IPS-20b (cell line): ENCODE measurements around the gene DCAF15.

Experiments used
- H3K27ac ChIP-seq: one replicate; pipeline ENCODE4 v1.5.1; 2013; ENCODE audit warnings: low read length
- H3K27me3 ChIP-seq: 2 replicates; pipeline ENCODE4 v1.6.1; 2013; ENCODE audit warnings: mild to moderate bottlenecking, low read length, inconsistent platforms; ENCODE audit not compliant: insufficient read depth
- H3K36me3 ChIP-seq: 2 replicates; pipeline ENCODE4 v1.6.1; 2013; ENCODE audit warnings: low read depth, mild to moderate bottlenecking, inconsistent platforms, low read length, moderate library complexity; ENCODE audit not compliant: insufficient read depth
- H3K4me1 ChIP-seq: 2 replicates; pipeline ENCODE4 v1.6.1; 2013; ENCODE audit warnings: mild to moderate bottlenecking, control low read depth, inconsistent platforms, low read length, moderate library complexity; ENCODE audit not compliant: insufficient read depth
- H3K4me3 ChIP-seq: 2 replicates; pipeline ENCODE4 v1.5.1; 2013; ENCODE audit warnings: mild to moderate bottlenecking, low read length, inconsistent platforms
- H3K9ac ChIP-seq: 2 replicates; pipeline ENCODE4 v1.6.1; 2013; ENCODE audit warnings: low read depth, mild to moderate bottlenecking, inconsistent platforms, low read length, moderate library complexity
- H3K9me3 ChIP-seq: 2 replicates; pipeline ENCODE4 v1.6.1; 2013; ENCODE audit warnings: mild to moderate bottlenecking, low read depth, low read length, inconsistent platforms; ENCODE audit not compliant: insufficient read depth

The DCAF15 gene

GRCh38 chr19:13952154-13952930 is at the start of gene DCAF15:
Gene DCAF15, plus strand, starts transcription at chr19:13952509. Its CDS starts 4 bp downstream, at chr19:13952513.
- peaks cover 36% of the 10 kb centered on the region for H3K36me3 ChIP-seq
- no peaks in the 10 kb centered on the region for H3K9me3 ChIP-seq
- no peaks in the 10 kb centered on the region for H3K27me3 ChIP-seq
- peak within 1 kb of the TSS; percentile 74 for H3K27ac ChIP-seq
- H3K4me1 ChIP-seq: 0 out of 2 replicates have a peak, but pooled peaks cover 3% of the 10 kb centered on the region
- peak within 1 kb of the TSS; percentile 85 for H3K9ac ChIP-seq
- peak within 1 kb of the TSS; percentile 99 for H3K4me3 ChIP-seq

GRCh38 chr19:13902993-13903555 is 49.2 kb upstream of the DCAF15 start:
- H3K27ac ChIP-seq: no peak overlapping the region
- H3K36me3 ChIP-seq: no peaks in the 10 kb centered on the region

GRCh38 chr19:13905634-13906520 is 46.4 kb upstream of the DCAF15 start, which contains the start of the genes BRME1 and CC2D1A:
Gene BRME1, minus strand, starts transcription at chr19:13906117. Its CDS starts 1,225 bp downstream, at chr19:13904892.
Gene CC2D1A, plus strand, starts transcription at chr19:13906201. Its CDS starts 241 bp downstream, at chr19:13906442.
- peak within 1 kb of the TSS; percentile 62 for H3K9ac ChIP-seq
- no peak within 1 kb of the TSS for H3K27ac ChIP-seq
- peak within 1 kb of the TSS; percentile 80 for H3K4me3 ChIP-seq
- peaks cover 13% of the 10 kb centered on the region; the same call in 1 of the 2 replicates for H3K36me3 ChIP-seq
- no peaks in the 10 kb centered on the region; the same call in 1 of the 2 replicates for H3K4me1 ChIP-seq
- no peaks in the 10 kb centered on the region for H3K9me3 ChIP-seq
- H3K27me3 ChIP-seq: peaks cover 12% of the 10 kb centered on the region

More at GRCh38 chr19:13902993-13903555, 49.2 kb upstream of the DCAF15 start:
- Histone ChIP-seq H3K4me1 (no peaks in the 10 kb centered on the region; the same call in 1 of the 2 replicates), H3K9me3 (no peaks in the 10 kb centered on the region), H3K27me3 (peaks cover 12% of the 10 kb centered on the region), H3K9ac (no peak overlapping the region), H3K4me3 (no peak overlapping the region)

DNA sequence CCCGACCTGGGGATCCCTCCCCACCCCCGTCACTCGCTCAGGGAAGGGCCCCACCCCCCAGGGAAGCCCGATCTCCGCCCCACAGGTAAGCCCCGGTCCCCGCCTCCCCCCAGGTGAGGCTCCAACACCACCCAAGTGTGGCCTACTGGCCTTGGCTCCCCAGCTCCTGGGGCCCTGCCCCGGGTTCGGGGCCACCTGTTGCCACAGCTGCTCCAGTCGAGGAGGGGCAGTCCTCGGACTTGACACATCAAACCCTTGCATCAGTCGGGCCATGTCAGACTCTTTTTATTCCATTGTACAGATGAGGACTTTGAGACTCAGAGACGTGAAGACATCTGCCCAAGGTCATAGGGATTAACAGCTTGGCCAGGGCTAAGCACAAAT is 45.8 kb upstream of the DCAF15 start:
- Histone ChIP-seq H3K36me3 (peaks cover 15% of the 10 kb centered on the region; the same call in 1 of the 2 replicates), H3K9ac (peak overlapping the region; percentile 62), H3K4me3 (peak overlapping the region; percentile 80), H3K27me3 (peaks cover 12% of the 10 kb centered on the region), H3K27ac (no peak overlapping the region), H3K4me1 (no peaks in the 10 kb centered on the region; the same call in 1 of the 2 replicates), H3K9me3 (no peaks in the 10 kb centered on the region)

GRCh38 chr19:13906910-13907309 is 45.4 kb upstream of the DCAF15 start:
- Histone ChIP-seq H3K27me3 (peaks cover 12% of the 10 kb centered on the region), H3K9ac (peak overlapping the region; percentile 62), H3K9me3 (no peaks in the 10 kb centered on the region), H3K4me3 (peak overlapping the region; percentile 80), H3K4me1 (no peaks in the 10 kb centered on the region; the same call in 1 of the 2 replicates), H3K36me3 (peaks cover 16% of the 10 kb centered on the region; the same call in 1 of the 2 replicates), H3K27ac (no peak overlapping the region)

- H3K9me3 ChIP-seq: no peaks in the 10 kb centered on the region
- H3K36me3 ChIP-seq: peaks cover 32% of the 10 kb centered on the region
- peaks cover 12% of the 10 kb centered on the region for H3K27me3 ChIP-seq
- H3K9ac ChIP-seq: no peak overlapping the region
- H3K4me1 ChIP-seq: no peaks in the 10 kb centered on the region; the same call in 1 of the 2 replicates
- H3K27ac ChIP-seq: no peak overlapping the region
- H3K4me3 ChIP-seq: no peak overlapping the region
These were observed 43.6 kb upstream of the DCAF15 start for GRCh38 chr19:13908674-13909073.

DNA sequence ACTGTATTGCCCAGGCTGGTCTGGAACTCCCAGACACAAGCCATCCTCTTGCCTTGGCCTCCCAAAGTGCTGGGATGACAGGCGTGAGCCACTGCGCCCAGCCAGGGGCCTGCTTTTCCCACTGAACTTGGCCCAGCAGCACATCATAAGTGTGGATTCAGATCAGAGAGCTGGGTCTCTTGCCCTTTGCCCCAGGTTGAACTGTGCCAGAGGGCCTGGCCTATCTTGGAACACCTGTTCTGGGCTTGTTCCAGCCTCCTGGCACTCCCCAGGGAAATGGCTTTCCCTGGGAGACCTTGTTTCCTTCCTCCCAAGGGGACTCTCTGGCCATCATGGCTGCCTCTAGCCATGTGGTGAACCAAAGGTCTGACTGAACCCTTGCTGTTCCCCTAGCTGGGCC is 42.9 kb upstream of the DCAF15 start:
- Histone ChIP-seq H3K9me3 (no peaks in the 10 kb centered on the region), H3K9ac (no peak overlapping the region), H3K27ac (no peak overlapping the region), H3K27me3 (peaks cover 12% of the 10 kb centered on the region), H3K36me3 (peaks cover 32% of the 10 kb centered on the region), H3K4me3 (no peak overlapping the region), H3K4me1 (no peaks in the 10 kb centered on the region; the same call in 1 of the 2 replicates)

DNA sequence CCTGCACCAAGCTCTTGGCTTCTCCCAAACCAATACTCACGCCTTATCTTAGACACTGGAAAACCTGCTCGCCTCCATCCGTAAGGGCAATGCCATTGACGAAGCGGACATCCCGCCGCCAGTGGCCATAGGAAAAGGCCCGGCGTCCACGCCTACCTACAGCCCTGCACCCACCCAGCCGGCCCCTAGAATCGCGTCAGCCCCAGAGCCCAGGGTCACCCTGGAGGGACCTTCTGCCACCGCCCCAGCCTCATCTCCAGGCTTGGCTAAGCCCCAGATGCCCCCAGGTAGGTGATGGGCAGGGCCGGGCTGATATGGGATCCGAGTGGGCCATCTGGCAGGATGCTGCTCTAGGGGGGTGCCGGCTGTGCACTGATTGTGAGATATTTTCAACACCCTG is 39.0 kb upstream of the DCAF15 start:
- H3K27me3 ChIP-seq: no peaks in the 10 kb centered on the region
- no peaks in the 10 kb centered on the region for H3K9me3 ChIP-seq
- peaks cover 62% of the 10 kb centered on the region for H3K36me3 ChIP-seq
- no peak overlapping the region for H3K4me3 ChIP-seq
- H3K4me1 ChIP-seq: no peaks in the 10 kb centered on the region
- H3K9ac ChIP-seq: no peak overlapping the region
- no peak overlapping the region for H3K27ac ChIP-seq

- no peak overlapping the region for H3K27ac ChIP-seq
- peaks cover 66% of the 10 kb centered on the region for H3K36me3 ChIP-seq
- no peak overlapping the region for H3K4me3 ChIP-seq
These were observed 37.5 kb upstream of the DCAF15 start for GRCh38 chr19:13914777-13915176.

DNA sequence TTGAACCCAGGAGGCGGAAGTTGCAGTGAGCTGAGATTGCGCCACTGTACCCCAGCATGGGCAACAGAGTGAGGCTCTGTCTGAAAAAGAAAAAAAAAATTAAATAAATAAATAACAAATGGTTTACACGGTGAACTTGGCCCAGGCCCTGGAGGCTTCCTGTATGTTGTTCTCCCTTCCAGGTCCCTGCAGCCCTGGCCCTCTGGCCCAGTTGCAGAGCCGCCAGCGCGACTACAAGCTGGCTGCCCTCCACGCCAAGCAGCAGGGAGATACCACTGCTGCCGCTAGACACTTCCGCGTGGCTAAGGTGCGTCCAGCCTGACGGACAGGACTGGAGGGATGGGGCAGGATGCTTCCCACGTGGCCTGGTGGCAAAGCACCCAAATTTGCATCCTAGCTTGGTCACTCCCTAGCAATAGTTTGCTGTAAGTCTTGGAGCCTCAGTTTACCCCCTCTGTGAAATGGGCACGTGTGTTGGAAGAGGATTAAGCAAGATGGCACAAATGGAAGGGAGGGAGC is 34.4 kb upstream of the DCAF15 start:
- no peak overlapping the region for H3K27ac ChIP-seq
- no peak overlapping the region for H3K4me3 ChIP-seq
- H3K4me1 ChIP-seq: no peaks in the 10 kb centered on the region
- no peak overlapping the region for H3K9ac ChIP-seq
- H3K27me3 ChIP-seq: no peaks in the 10 kb centered on the region
- H3K9me3 ChIP-seq: peaks cover 5% of the 10 kb centered on the region
- peaks cover 73% of the 10 kb centered on the region for H3K36me3 ChIP-seq

More at GRCh38 chr19:13914777-13915176, 37.5 kb upstream of the DCAF15 start:
- H3K9me3 ChIP-seq: no peaks in the 10 kb centered on the region
- H3K4me1 ChIP-seq: no peaks in the 10 kb centered on the region
- no peak overlapping the region for H3K9ac ChIP-seq
- H3K27me3 ChIP-seq: no peaks in the 10 kb centered on the region
